OCI-M2 (cell line): ENCODE measurements around the gene VTI1A.
"Not testable (repeated sequence)": the region's sequence is repeated elsewhere in the genome, so short reads cannot be mapped to it uniquely, and the experiment has no call there.

Experiments
- DNase-seq: peaks from one replicate; lab custom pipeline; 2025; ENCODE audit not compliant: unreplicated experiment; lab: John Stamatoyannopoulos, UW

The VTI1A gene

DNA sequence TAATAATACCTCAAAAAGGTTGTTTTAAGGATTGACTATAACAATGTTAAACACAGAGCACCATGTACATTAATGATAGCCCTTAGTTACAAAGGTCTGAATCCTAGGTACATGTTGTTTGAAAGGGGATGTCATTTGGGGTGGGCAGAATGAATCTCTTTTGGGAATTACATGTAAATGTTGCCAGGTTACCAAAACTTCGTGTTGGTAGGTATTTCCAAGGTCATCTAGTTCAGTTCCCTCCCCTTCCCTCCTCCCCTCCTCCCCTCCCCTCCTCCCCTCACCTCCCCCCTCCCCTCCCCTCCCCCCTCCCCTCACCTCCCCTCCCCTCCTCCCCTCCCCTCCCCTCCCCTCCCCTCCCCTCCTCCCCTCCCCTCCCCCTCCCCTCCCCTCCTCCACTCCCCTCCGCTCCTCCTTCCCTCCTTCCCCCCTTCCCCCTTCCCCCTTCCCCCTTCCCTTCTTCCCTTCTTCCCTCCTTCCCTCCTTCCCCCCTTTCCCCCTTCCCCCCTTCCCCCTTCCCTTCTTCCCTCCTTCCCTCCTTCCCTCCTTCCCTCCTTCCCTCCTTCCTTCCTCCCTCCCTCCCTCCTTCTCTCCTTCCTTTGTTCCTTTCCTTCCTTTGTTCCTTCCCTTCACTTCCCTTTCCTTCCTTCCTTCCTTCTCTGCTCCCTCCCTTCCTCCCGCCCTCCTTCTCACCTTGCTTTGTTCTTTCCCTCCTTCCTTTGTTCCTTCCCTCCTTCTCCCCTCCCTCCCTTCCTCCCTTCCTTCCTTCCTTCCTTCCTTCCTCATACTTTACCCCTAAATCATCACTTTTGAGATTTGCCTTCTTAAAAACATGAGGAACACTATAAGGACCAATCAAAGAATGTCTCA is 8.1 kb downstream of the VTI1A start:
- no peak for DNase-seq

DNA sequence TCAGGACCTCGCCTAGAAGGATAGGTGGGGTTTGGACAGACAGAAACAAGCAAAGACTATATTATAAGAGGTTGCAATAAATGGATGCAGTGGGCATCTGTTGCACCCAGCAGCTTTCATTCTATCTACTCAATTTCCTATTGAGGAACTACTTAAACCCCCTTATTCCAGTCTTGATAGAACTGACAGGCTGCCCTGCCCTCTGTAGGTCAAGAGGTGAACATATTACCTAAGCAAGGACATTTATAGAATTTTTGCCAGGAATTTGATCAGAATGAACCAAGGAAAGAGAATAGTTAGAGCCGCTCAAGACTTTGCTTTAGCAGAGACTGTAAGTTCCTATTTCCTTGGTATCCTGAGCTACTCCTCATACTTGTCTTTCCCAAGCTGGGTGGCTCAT is 9.5 kb downstream of the VTI1A start:
- DNase-seq = no peak

DNA sequence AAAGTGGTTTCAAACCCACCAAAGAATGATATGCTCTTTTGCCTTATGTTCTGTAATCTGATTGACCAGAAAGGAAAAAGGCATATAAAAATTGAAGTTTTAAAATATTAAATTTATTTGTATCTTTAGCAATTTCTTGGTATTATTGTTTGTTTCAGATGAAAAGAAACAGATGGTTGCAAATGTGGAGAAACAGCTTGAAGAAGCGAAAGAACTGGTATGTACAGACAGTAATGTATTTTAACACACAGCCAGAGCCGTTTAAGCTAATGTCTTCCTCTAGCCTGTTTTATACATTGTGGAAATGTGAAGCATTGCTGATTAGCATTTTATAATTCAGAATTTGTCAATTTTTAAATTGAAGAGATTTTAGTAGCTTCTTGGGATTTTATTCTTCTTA is 13.4 kb downstream of the VTI1A start:
- DNase-seq = no peak

DNA sequence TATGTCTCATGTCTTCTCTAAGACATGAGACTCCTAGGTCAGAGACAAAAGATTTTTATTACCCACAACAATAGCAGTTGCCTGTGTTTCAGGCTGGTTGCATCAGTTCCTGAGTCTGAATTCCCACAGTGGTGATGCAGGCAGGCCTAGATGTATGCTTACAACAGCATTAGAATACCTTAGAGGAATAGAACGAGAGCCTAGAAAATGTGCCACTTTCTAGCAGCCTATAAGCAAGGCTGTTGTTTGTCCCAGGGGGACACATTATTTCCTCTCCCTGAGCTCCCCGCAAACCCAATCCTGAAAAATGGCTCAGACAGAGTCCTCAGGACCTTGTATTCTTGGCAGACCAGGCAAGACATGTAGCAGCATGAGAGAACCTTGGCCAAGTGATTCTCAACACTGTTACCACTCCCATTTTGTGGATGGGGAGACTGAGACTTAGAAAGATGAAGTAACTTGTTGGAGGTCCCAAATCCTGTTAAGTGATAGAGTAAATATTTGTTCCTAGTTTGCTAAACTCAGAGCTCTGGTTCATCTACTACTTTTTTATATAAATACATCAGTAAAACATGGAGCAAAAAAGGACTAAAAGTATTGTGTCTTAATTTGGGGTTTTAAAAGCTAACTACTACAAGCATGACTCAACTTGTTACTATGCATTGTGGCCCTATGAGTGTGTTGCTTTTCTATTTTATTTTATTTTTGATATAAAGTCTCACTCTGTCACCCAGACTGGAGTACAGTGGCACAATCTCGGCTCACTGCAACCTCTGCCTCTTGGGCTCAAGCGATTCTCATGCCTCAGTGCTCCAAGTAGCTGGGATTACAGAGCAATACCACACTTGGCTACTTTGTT is 14.2 kb downstream of the VTI1A start:
- no peak for DNase-seq

DNA sequence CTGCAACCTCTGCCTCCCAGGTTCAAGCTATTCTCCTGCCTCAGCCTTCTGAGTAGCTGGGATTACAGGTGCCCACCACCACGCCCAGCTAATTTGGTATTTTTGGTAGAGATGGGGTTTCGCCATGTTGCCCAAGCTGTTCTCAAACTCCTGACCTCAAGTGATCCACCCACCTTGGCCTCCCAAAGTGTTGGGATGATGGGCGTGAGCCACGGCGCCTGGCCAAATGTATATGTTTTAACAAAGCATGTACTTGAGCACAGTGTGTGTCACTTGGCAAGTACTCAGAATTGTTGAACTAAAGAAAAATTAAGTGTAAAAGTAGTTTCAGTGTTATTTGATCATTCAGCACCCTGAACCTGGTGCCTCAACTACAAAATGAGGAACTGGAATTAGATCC is 17.1 kb downstream of the VTI1A start:
- not testable (repeated sequence) for DNase-seq

DNA sequence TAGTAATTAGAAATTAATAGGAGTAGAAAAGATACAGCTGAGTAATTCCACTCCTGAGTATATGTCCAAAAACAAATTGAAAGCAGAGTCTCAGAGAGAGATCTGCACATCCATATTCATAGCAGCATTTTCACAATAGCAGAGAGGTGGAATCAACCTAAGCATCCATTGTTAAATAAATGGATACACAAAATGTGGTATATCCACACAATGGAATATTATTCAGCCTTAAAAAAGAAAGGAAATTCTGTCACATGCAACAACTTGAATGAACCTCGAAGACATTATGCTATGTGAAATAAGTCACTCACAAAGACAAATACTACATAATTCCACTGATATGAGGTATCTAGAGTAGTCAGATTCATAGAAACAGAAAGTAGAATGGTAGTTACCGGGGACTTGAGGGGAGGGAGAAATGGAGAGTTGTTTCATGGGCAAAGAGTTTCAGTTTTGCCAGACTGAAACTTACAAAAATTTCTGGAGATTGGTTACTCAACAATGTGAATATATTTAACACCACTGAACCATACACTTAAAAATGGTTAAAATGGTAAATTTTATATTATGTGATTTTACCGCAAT is 18.4 kb downstream of the VTI1A start:
- DNase-seq = no peak

DNA sequence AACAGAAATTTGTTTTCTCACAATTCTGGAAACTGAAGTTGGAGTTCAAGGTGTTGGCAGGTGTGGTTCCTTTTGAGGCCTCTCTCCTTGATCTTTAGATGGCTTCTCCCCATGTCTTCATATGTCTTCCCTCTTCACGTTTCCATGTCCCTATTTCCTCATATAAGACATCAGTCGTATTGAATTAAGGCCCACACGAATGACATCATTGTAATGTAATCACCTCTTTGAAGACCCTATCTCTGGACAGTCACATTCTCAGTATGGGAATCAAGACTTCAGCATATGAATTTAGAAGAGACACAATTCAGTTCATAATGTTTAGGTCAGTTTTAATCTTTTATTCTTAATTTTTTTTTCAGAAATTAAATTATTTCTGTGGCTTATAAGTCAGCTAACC is 19.8 kb downstream of the VTI1A start:
- no peak for DNase-seq

DNA sequence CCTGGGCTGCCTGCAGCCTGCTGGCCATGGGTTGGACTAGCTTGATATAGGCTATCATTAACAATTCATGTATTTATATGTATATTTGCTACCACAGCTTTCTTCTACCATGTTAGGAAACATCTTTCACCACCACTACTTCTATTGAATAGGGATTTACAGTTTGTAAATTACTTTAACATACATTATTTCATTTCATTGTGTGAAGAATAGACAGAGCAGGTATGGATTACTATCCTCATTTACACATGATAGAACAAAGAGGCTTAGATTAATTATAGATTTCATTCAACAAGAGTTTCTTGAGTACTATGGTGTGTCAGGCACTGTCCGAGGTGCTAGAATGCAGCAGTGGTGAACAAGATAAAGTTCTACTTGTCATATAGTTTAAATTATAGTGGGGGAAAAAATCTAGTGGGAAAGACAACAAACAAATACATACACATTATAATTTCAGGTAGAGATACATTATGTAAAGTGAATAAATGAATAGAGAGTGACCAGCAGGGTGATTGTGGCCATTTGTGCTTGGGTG is 20.6 kb downstream of the VTI1A start:
- no peak for DNase-seq

DNA sequence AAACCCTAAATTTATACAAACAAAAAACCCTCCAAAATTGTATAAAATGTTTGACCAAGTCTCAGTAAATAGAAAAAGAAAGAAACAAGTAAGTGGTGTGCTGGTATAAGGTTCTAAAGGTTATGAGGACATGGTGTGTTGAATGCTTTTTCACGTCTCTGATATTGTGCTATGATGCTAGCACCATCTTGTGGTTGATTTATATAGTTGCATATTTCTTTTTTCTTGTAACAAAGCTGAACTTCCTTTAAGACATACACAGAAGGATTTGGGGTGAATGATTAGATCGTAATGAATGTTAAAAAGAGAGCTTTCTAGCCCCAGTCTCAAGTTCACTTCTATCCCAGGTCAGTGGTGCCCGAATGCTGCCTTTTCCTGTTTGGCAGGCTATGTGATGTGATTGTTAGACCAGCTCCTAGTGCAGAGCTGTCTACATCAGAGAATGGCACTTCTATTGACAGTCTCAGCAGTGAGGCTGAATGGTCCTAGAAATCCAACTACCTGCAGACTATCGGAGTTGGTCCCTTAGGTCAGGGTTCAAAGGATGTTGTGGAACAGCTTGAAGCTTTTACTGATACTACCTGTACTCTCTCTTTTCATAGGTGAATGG is 25.0 kb downstream of the VTI1A start:
- DNase-seq = no peak

DNA sequence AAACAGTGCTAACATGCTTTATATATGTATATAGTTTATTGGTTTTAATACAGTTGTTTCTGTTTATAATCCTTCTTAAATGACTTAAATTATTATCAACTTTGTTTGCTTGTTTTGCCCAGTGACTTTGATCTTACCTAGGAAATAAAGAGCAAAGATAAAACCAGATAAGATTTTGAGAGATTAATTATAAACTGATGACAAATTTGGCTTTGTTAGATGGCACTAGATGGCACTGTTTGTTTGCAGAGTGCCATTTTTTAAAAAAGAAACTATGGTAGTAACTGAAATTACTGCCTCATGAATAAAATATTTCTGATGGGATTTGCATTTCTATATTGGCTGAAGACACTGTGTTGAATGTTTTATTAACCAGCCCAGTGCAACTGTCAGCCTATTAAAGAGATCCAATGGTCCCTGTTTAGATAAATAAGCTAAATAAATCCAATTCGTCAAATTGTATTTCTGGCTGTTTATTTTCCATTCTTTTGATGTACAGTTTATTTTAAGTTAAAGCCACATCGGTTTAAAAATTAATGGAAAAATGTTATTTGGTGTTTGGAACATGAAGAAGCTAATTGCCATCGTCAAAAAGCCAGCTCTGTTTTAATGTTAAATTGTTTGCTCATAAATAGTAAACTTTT is 28.7 kb downstream of the VTI1A start:
- DNase-seq = no peak

DNA sequence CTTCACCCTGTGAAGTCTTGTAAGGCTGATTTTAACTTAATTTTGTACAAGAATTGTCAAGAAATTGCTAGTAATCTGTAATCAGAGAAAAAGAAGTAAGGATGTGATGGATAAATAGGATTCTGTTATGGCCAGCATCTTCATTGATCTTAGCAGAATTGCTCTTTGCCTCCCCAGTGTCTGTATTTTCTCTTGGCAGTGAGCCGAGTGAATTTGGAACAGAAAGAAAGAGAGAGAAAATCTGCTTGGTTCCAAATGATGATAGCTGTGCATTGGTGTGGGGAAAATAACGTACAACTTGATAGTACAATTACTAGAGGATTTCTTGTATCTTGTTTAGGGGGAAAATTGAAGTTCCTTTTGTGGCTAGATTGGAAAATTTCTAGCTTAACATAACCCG is 34.6 kb downstream of the VTI1A start:
- no peak for DNase-seq

DNA sequence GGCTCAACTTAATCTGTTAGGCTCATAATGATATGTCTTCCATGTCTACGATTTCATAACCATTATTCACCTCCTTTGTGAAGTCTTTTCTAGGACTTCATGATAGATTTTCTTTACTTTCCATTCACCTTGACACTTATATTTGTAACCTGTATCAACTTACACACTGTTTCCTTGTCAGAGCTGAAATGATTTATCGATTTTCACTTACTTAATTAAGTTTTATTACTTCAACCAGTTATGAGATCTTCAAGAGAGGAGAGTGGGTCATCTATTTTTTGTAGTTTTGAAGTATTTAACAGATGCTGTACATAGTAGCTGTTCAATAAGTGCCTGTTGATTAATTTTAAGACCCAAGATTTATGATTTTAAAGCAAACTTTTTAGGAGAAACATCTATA is 37.4 kb downstream of the VTI1A start:
- DNase-seq = no peak

DNA sequence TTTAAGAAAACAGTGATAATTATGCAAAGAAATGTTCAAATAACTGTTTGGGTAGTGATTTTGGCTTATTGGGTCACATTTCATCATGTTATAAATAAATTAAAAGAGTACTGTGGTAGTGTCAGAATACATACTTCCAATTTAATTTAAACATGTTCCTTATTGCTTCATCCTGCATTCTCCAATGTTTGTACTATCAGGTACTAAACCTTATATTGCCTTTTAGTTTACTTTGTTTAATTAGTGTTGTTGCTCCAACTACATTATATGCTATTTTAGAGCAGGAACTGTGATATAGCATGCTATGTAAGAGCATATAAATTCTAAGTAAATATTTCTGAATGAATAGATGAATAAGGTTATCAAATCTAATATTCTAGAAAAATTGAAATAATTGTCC is 40.9 kb downstream of the VTI1A start:
- DNase-seq = no peak

DNA sequence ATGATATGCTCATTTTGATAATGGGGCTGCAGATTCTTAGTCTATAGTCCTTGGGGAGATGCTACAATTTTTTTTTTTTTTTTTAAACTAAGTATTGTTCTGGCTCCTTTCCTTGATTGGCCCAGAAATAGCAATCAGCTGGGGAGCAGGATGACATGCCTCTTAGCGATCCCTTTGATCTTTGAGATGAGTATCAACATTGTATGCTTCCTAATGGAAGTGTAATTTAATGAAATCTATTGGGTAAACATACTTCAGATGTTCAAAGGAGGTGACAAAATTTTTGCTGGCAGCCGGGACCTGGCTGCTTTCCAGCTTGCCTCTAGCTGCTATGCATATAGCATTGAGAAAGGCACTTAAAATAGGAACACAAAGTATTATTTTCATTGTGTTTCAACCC is 43.5 kb downstream of the VTI1A start:
- DNase-seq = no peak

DNA sequence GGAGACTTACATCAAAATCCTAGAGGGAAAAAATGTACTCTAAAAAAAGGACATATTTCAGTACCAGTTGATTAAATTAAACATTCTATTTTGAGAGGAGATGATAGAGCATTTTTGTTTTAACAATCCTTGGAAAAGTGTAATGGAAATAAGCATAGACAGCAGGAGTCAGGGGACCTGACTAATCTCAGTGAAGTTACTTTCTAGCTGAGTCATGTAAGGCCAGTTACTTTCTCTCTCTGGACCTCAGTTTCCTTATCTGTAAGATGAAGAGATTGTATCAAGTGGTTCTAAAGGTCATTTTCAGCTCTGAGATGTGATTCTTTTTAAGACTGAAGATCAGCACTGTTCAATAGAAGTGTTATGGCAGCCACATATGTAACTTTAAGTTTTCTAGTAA is 44.1 kb downstream of the VTI1A start:
- DNase-seq = no peak

DNA sequence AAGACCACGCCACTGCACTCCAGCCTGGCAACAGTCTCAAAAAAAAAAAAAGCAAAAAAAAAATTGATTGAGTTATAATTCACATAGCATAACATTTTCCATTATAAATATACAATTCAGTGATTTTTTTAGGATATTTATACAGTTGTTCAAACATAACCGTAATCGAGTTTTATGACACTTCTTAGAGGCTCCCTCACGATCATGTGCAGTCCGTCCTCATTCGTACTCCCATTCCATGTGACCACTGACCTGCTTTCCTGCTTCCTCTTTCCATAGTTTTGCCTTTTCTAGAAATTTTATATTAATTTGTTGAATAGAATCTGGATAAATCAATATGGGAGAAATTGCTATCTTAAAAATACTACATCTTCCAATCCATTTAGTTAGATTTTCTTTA is 45.7 kb downstream of the VTI1A start:
- no peak for DNase-seq

DNA sequence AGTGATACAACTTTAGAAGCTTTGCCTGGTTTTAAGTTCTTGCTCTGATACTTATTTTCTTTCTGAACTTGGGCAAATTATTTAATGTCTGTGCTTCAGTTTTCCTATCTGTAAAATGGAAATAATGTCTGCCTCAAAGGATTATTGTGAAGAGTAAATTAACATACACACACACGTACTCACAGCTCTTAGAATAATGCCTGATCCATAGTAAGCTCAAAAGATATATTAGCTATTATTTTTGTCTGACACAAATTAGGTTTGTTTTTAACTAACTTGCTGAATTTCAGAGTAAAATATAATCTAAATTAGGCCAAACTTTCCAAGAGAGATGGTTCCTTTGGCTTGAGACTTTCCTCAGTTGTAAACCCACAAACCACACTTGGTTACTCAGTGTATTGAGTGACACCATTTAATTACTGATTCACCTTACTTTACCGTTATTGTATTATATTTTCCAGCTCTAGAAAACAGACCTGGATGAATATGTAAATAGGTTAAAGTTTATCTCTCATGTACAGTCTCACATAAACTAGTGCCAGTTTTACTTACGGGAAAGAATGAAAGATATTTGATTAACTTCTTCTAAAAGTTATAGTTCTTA is 50.4 kb downstream of the VTI1A start:
- DNase-seq = no peak

DNA sequence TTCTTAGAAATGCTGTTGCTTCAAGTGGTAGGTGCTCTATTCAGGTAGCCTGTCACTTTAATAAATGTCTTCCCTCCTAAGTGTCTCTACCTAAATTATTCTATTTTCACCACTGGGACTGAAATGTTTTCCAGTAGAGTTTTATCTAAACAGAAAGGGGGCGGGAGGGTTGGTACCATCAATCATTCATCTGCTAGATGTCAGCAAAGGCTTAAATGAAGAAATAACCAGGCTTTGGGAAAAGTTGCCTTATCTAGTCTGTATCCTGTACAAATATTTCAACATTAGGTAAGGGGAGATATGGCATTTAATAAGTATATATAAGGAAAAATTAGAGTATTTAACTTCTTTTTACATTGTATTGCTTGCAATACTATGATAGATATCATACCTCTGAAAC is 51.8 kb downstream of the VTI1A start:
- DNase-seq = no peak

DNA sequence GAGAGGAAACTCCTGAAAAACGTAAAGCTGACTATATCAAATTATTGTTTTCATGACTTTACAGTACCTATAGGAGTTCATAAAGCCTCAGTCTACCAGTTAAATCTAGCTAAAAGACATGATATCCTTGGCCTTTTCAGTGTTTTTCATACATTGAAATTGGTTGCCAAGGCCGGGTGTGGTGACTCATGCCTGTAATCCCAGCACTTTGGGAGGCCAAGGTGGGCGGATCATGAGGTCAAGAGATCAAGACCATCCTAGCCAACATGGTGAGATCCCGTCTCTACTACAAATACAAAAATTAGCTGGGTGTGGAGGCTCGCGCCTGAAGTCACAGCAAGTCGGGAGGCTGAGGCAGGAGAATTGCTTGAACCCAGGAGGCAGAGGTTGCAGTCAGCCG is 53.0 kb downstream of the VTI1A start:
- DNase-seq = not testable (repeated sequence)

DNA sequence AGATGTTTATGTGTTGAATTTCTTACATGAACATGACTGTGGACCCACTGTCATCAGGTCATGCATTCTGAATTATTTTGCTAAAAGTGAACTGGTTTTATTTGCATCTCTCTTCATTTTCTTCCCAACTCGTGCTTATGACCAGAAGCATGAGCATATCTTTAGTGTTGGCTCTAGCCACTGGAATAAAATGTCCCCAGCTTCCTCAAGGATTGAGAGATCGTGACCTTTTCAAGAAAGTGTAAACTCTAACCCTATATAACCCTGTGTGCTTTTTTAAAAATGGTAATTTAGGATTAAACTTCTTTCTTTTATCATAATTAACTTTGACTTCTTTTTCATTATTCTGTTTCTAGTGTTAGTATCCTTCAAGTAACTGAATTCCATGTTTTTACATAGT is 55.5 kb downstream of the VTI1A start:
- DNase-seq = no peak
